Ovary (tissue), 3 donors: ENCODE results near the gene RRP36.

Experiments used
- CTCF ChIP-seq, 3 donors: fragments of 450-650 bp in 2 of 3; fragments of 200-600 bp in 1 of 3; IDR thresholded peaks; one replicate each; pipeline versions ENCODE4 v1.5.1 to v1.8.0; 2016 to 2022; ENCODE audit warnings: antibody characterized with exemption in 3 of 3, mild to moderate bottlenecking in 1 of 3
- POLR2A ChIP-seq: fragments of 450-650 bp; IDR thresholded peaks from one replicate; pipeline ENCODE4 v1.6.1; 2017; ENCODE audit warnings: antibody characterized with exemption, mild to moderate bottlenecking, moderate library complexity
- donor health status: DM: no; HTN: no; CAD: no.

GRCh38 chr6:43038727-43039126 lies 17.3 kb downstream of the RRP36 start:
- TF ChIP-seq CTCF (IDR thresholded peaks at IDR 0.05) = no peak
- TF ChIP-seq POLR2A = no peak
